ENCODE results near the gene VAMP5. TPM values are rescaled to one million over a fixed set of nuclear protein-coding genes. Genes with fewer than 3 reads are reported as not detected.

The VAMP5 gene
- total RNA-seq, 1 experiment from 2014 or later, result 1.9 TPM

- no peaks in the 10 kb centered on the region for H4K20me1 ChIP-seq (ENCODE audit: insufficient read depth)
- no TSS peak for BruUV-seq (replicated peaks)
- H3K4me3 ChIP-seq (replicated peaks in 1 of 2; ENCODE audit: low read depth in 1 of 2, low read length in 2 of 2), result no peak overlapping the region
- H3K9me2 ChIP-seq (ENCODE audit: insufficient read depth), result no peaks in the 10 kb centered on the region
- ATAC-seq (no peak), DNase-seq (ENCODE audit: low read depth, low spot score) (no peak)
- no peak for TF ChIP-seq TCF7L2 (IDR thresholded peaks at IDR 0.05; ENCODE audit: borderline replicate concordance, extremely low read depth, insufficient read depth, insufficient read length)
- TF ChIP-seq SRF (IDR thresholded peaks at IDR 0.05; ENCODE audit: low read depth), result no peak
- no peak for TF ChIP-seq YY1 (IDR thresholded peaks at IDR 0.05; ENCODE audit: extremely low read depth, insufficient replicate concordance, low read depth, low read length)
- no peak for TF ChIP-seq ZFX (IDR thresholded peaks at IDR 0.05)
- no peak for TF ChIP-seq ZNF274 (IDR thresholded peaks at IDR 0.05; ENCODE audit: low read depth, low read length)
- TF ChIP-seq EZH2 (IDR thresholded peaks at IDR 0.05), result no peak
- TF ChIP-seq EGR1 (IDR thresholded peaks at IDR 0.05; ENCODE audit: low read depth), result no peak
- TF ChIP-seq ATF3 (IDR thresholded peaks at IDR 0.05), result no peak
- no peak for TF ChIP-seq SP1 (IDR thresholded peaks at IDR 0.05; ENCODE audit: low read depth)
- no peak for TF ChIP-seq POLR2A (IDR thresholded peaks at IDR 0.05; ENCODE audit: borderline replicate concordance, extremely low read depth, insufficient read depth, insufficient read length)
- TF ChIP-seq JUND (IDR thresholded peaks at IDR 0.05), result no peak
- RAD21 ChIA-PET (ENCODE audit: low non-redundant PET in 1 of 2, low total read pairs in 2 of 2, uncharacterized antibody in 2 of 2, unreplicated experiment in 2 of 2), result no interaction called here
- CTCF ChIA-PET, result no interaction called here
- no peaks in the 10 kb centered on the region for H3K4me1 ChIP-seq (ENCODE audit: control insufficient read depth in 1 of 2, insufficient read depth in 2 of 2, low read length in 2 of 2)
- peaks cover 56% of the 10 kb centered on the region for H3K79me2 ChIP-seq (ENCODE audit: insufficient read depth, low read length)
- peaks cover 46 to 57% of the 10 kb centered on the region in 2 experiments for H3K36me3 ChIP-seq (ENCODE audit: control insufficient read depth in 1 of 2, insufficient read depth in 2 of 2, low read length in 2 of 2)
- no peak overlapping the region for H3K4me2 ChIP-seq (ENCODE audit: low read length)
- no peak overlapping the region for H3K27ac ChIP-seq (ENCODE audit: low read depth, low read length)
- H3K9ac ChIP-seq (ENCODE audit: low read length), result no peak overlapping the region
- H2AFZ ChIP-seq (ENCODE audit: low read depth, low read length, poor library complexity, severe bottlenecking), result no peak overlapping the region
- H3K27me3 ChIP-seq (ENCODE audit: insufficient read depth, low read length), result no peaks in the 10 kb centered on the region
- POLR2A ChIA-PET, result no interaction called here
- no peaks in the 10 kb centered on the region for H3K9me3 ChIP-seq (ENCODE audit: control insufficient read depth in 1 of 2, insufficient read depth in 1 of 2, low read depth in 1 of 2, low read length in 2 of 2)
- intact Hi-C loops (cut with micrococcal nuclease), result loop anchor here (5.0 kb wide), 1 partner anchor 92 kb away; no protein-coding TSS in a partner anchor
Measured at GRCh38 chr2:85635011-85635410, 50.8 kb downstream of the VAMP5 start.

- CTCF ChIA-PET, result no interaction called here
- DNase-seq (ENCODE audit: low read depth, low spot score), result no peak
- Histone ChIP-seq H3K36me3 (ENCODE audit: control insufficient read depth in 1 of 2, insufficient read depth in 2 of 2, low read length in 2 of 2) (peaks cover 43 to 52% of the 10 kb centered on the region in 2 experiments), H3K27ac (ENCODE audit: low read depth, low read length) (no peak overlapping the region), H3K79me2 (ENCODE audit: insufficient read depth, low read length) (peaks cover 51% of the 10 kb centered on the region), H2AFZ (ENCODE audit: low read depth, low read length, poor library complexity, severe bottlenecking) (no peak overlapping the region), H3K9ac (ENCODE audit: low read length) (no peak overlapping the region), H3K9me3 (ENCODE audit: control insufficient read depth in 1 of 2, insufficient read depth in 1 of 2, low read depth in 1 of 2, low read length in 2 of 2) (no peaks in the 10 kb centered on the region), H4K20me1 (ENCODE audit: insufficient read depth) (no peaks in the 10 kb centered on the region), H3K9me2 (ENCODE audit: insufficient read depth) (no peaks in the 10 kb centered on the region), H3K4me2 (ENCODE audit: low read length) (no peak overlapping the region), H3K4me1 (ENCODE audit: control insufficient read depth in 1 of 2, insufficient read depth in 2 of 2, low read length in 2 of 2) (no peaks in the 10 kb centered on the region), H3K27me3 (ENCODE audit: insufficient read depth, low read length) (no peaks in the 10 kb centered on the region), H3K4me3 (replicated peaks in 1 of 2; ENCODE audit: low read depth in 1 of 2, low read length in 2 of 2) (no peak overlapping the region)
- POLR2A ChIA-PET, result no interaction called here
- ATAC-seq, result no peak
- RAD21 ChIA-PET (ENCODE audit: low non-redundant PET in 1 of 2, low total read pairs in 2 of 2, uncharacterized antibody in 2 of 2, unreplicated experiment in 2 of 2), result no interaction called here
- BruUV-seq (replicated peaks), result no TSS peak
- no peak for TF ChIP-seq CEBPB (IDR thresholded peaks at IDR 0.05; ENCODE audit: low read depth)
- intact Hi-C loops (cut with micrococcal nuclease), result loop anchor here (5.0 kb wide), 1 partner anchor 92 kb away; no protein-coding TSS in a partner anchor
Measured at GRCh38 chr2:85635636-85636035, 51.4 kb downstream of the VAMP5 start.

All from HCT116 (cell line).